Kidney epithelial cell (primary cell): ENCODE results near the gene GRIK2. TPM values are rescaled to one million over a fixed set of nuclear protein-coding genes. Genes with fewer than 3 reads are reported as not detected.
A peak's percentile ranks its signal among the peaks of the same experiment; 100 is the strongest.

Experiments used
- DNase-seq: peaks from one replicate; pipeline ENCODE4 v3.0.0-alpha.2; 2010; ENCODE audit warnings: low read depth
- H3K27me3 ChIP-seq: 2 replicates; pipeline ENCODE4 v1.6.0; 2011; ENCODE audit warnings: low read length; ENCODE audit not compliant: control insufficient read depth, insufficient read depth
- H3K36me3 ChIP-seq: 2 replicates; pipeline ENCODE4 v1.5.1; 2011; ENCODE audit warnings: low read length; ENCODE audit not compliant: control insufficient read depth, insufficient read depth
- H3K4me3 ChIP-seq: 2 replicates; pipeline ENCODE4 v1.5.1; 2011; ENCODE audit warnings: low read depth, mild to moderate bottlenecking, control low read depth, low read length
- CTCF ChIP-seq: IDR thresholded peaks from 2 replicates; pipeline ENCODE4 v1.5.1; 2011; ENCODE audit warnings: mild to moderate bottlenecking, moderate library complexity, low read length, control low read depth, inconsistent platforms; ENCODE audit not compliant: insufficient read depth, poor library complexity, severe bottlenecking
- total RNA-seq: library from RNA; depleted of rRNA; stranded (reverse); fragments of >200 nt; gene quantifications from 2 replicates; pipeline ENCODE4 v1.2.3, GENCODE V29; 2015

The GRIK2 gene
- total RNA-seq, 1 donor from 2014 or later = 0.13 TPM

DNA sequence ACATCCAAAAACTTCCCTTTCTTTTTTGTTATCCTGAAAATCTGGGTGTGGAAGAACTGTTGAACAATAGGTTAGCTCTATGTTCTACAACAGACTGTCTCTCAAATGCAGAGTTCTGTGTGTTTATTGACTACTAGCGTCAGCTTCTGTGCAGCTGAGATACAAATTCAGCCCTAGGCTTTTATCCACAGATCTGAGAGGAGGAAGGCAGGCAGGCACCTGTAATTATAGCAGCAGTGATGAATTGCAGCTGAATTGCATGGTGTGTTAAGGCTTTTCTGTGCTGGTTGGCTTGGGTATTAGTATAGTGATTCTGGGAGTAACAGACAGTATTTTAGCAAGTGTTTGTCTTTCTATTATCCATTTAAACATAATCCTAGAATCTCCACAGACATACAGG, 24.4 kb downstream of the GRIK2 start:
- Histone ChIP-seq H3K27me3 (no peaks in the 10 kb centered on the region), H3K4me3 (no peak overlapping the region), H3K36me3 (no peaks in the 10 kb centered on the region)
- TF ChIP-seq CTCF = no peak
- DNase-seq = no peak

- H3K27me3 ChIP-seq = no peaks in the 10 kb centered on the region
- no peak for TF ChIP-seq CTCF
- H3K4me3 ChIP-seq = no peak overlapping the region
- DNase-seq = no peak
- H3K36me3 ChIP-seq = no peaks in the 10 kb centered on the region
These were observed 28.7 kb downstream of the GRIK2 start for GRCh38 chr6:101422251-101422650.

DNA sequence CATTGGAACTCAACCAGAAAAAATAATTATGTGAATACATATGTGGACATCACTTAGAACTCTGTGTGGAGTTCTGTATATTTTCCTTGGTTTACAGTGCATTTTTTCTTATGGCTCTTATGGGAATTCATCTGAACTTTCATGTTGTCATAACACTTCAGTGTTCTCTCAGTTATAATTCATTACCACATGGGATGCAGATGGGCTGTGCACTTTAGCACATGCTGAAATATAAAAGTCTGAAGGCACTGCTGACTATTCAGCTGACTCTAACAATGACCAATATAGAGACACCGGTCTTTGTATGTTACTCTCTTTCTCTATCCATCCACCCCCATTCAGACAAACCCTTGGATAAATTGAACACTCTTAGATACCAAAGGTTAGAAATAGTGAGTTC, 29.3 kb downstream of the GRIK2 start:
- no peak for TF ChIP-seq CTCF
- DNase-seq = no peak
- no peaks in the 10 kb centered on the region for H3K27me3 ChIP-seq

DNA sequence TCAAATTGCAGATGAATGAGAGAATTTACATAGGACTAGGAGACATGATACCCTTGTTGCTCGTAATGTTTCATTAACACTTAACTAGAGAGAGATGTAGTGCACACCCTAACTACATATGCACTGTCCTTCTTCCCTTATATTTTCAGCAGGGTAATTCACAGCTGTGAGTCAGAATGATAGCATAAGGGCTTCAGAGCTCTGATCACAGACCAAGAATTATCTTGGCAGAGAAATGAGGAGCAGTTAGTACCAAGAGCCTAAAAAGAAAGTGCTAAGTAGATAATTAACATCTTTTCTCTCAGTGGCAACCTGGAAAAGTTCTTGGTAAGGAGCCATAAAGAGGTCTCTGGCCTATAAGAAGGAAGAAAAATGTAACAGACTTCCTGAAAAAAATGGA, 35.8 kb downstream of the GRIK2 start:
- DNase-seq = peak; percentile 29
- TF ChIP-seq CTCF = no peak

More for the DNA sequence above, 29.3 kb downstream of the GRIK2 start:
- H3K4me3 ChIP-seq = no peak overlapping the region
- no peaks in the 10 kb centered on the region for H3K36me3 ChIP-seq

GRCh38 chr6:101429845-101430244, 36.3 kb downstream of the GRIK2 start:
- Histone ChIP-seq H3K27me3 (no peaks in the 10 kb centered on the region), H3K4me3 (no peak overlapping the region), H3K36me3 (no peaks in the 10 kb centered on the region)
- TF ChIP-seq CTCF = no peak
- DNase-seq = no peak

More for the DNA sequence above, 35.8 kb downstream of the GRIK2 start:
- Histone ChIP-seq H3K36me3 (no peaks in the 10 kb centered on the region), H3K4me3 (no peak overlapping the region), H3K27me3 (no peaks in the 10 kb centered on the region)

DNA sequence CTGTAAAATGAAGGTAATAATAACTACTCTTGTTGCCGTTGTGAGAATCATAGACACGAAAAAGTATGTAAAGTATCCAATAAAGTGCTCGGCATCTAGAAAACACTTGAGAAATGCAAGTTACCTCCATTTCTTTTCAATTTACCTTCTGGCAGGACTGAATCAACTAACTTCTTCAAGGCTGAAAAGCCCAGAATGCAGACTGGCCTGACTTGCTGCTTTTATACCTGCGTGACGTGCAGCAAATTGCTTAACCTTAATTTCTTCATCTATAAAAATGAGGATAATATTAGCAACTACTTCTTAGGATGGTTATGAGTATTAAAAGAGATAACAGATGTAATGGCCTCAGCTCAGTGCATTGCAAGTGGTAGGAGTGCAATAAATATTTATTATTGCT, 39.6 kb downstream of the GRIK2 start:
- Histone ChIP-seq H3K27me3 (no peaks in the 10 kb centered on the region), H3K4me3 (no peak overlapping the region), H3K36me3 (no peaks in the 10 kb centered on the region)
- no peak for TF ChIP-seq CTCF
- DNase-seq = no peak
